DOHH2 (cell line): ENCODE data around the gene ERI3.

Experiments used
- CTCF ChIP-seq: fragments of 200-600 bp; sonication (generic); IDR thresholded peaks from one replicate; pipeline ENCODE4 v1.5.1; 2014; ENCODE audit warnings: antibody characterized with exemption, mild to moderate bottlenecking, low read depth, low read length; ENCODE audit not compliant: poor library complexity, severe bottlenecking
- EZH2phosphoT487 ChIP-seq: fragments of 200-600 bp; sonication (generic); IDR thresholded peaks from 2 replicates; pipeline ENCODE4 v1.6.1; 2017; ENCODE audit warnings: borderline replicate concordance, mild to moderate bottlenecking, antibody characterized with exemption, low read length, moderate library complexity, mixed read lengths

- TF ChIP-seq CTCF (no peak), EZH2phosphoT487 (no peak)
Measured at GRCh38 chr1:44271646-44272045, 83.4 kb downstream of the ERI3 start.
